Measurements from ENCODE around the gene HTR3E.

HTR3E gene

DNA sequence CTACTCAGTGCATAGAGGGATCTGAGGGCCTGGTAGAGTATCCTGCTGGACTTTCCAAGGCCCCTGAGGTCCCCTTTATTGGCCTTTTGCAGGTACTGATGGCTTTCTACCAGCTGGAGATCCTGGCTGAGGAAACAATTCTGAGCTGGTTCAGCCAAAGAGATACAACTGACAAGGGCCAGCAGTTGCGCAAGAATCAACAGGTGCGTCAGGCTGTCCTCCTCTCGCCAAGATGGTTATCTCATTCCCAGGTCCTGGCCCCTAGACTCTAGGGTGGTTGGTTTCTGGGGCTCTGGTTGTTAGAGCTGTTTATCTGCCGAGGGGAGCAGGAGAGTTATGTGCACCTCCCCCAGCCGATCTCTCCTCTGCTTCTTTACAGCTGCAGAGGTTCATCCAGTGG is 47.6 kb downstream of the HTR3E start:
- H3K27me3 ChIP-seq (ENCODE audit: control insufficient read depth, low read length): no peaks in the 10 kb centered on the region
- no peak for TF ChIP-seq EZH2phosphoT487 (IDR thresholded peaks at IDR 0.05; ENCODE audit: borderline replicate concordance, low read length)
- TF ChIP-seq, protein P1, sequence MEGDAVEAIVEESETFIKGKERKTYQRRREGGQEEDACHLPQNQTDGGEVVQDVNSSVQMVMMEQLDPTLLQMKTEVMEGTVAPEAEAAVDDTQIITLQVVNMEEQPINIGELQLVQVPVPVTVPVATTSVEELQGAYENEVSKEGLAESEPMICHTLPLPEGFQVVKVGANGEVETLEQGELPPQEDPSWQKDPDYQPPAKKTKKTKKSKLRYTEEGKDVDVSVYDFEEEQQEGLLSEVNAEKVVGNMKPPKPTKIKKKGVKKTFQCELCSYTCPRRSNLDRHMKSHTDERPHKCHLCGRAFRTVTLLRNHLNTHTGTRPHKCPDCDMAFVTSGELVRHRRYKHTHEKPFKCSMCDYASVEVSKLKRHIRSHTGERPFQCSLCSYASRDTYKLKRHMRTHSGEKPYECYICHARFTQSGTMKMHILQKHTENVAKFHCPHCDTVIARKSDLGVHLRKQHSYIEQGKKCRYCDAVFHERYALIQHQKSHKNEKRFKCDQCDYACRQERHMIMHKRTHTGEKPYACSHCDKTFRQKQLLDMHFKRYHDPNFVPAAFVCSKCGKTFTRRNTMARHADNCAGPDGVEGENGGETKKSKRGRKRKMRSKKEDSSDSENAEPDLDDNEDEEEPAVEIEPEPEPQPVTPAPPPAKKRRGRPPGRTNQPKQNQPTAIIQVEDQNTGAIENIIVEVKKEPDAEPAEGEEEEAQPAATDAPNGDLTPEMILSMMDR (IDR thresholded peaks at IDR 0.05; ENCODE audit: low read depth, low read length, poor library complexity, severe bottlenecking): no peak
- H3K9me2 ChIP-seq (replicated peaks; ENCODE audit: control insufficient read depth, low read length): no peaks in the 10 kb centered on the region
- peaks cover 65% of the 10 kb centered on the region for H3K36me3 ChIP-seq (ENCODE audit: control insufficient read depth, low read length)
- no peak overlapping the region for H3K4me2 ChIP-seq (ENCODE audit: low read length)
- H4K20me1 ChIP-seq (ENCODE audit: control insufficient read depth, insufficient read depth, low read depth, low read length): no peaks in the 10 kb centered on the region
- no peak overlapping the region for H3K27ac ChIP-seq (ENCODE audit: low read depth, low read length)
- H3K9me3 ChIP-seq (ENCODE audit: control insufficient read depth, insufficient read depth, low read length): no peaks in the 10 kb centered on the region
- H3K79me2 ChIP-seq (ENCODE audit: control insufficient read depth, low read length): peaks cover 16% of the 10 kb centered on the region
- H3F3A ChIP-seq (ENCODE audit: control insufficient read depth, insufficient read depth): peaks cover 8% of the 10 kb centered on the region
- H3K4me1 ChIP-seq (ENCODE audit: control insufficient read depth, low read length): peaks cover 6% of the 10 kb centered on the region; the same call in 1 of the 2 replicates
- H3K4me3 ChIP-seq (ENCODE audit: low read length): no peak overlapping the region

DNA sequence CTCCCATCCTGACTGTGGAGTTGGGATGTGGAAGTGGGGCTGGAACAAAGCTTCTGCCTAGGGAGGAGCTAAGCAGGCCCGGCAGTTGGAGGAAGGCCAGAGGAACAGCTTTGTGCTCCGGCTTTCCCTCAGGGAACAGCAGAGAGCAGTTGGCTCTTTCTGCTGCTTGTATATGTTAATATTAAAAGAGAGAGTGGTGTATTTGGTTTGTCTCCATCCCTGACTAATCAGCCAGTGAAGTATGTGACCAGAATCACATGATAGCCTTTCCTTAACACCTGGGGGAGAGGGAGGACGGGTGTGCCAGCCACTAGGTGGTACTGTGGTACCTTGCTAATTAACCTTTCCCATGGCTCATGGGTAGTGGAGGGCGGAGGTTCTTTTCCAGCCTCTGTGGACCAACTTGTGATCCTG is 48.3 kb downstream of the HTR3E start:
- no peak for TF ChIP-seq EZH2phosphoT487 (IDR thresholded peaks at IDR 0.05; ENCODE audit: borderline replicate concordance, low read length)
- TF ChIP-seq, protein P1 (IDR thresholded peaks at IDR 0.05; ENCODE audit: low read depth, low read length, poor library complexity, severe bottlenecking): peak; percentile 55
- H3K4me3 ChIP-seq (ENCODE audit: low read length): no peak overlapping the region
- H3K9me3 ChIP-seq (ENCODE audit: control insufficient read depth, insufficient read depth, low read length): no peaks in the 10 kb centered on the region
- H3F3A ChIP-seq (ENCODE audit: control insufficient read depth, insufficient read depth): peaks cover 8% of the 10 kb centered on the region
- peaks cover 60% of the 10 kb centered on the region for H3K36me3 ChIP-seq (ENCODE audit: control insufficient read depth, low read length)
- H3K4me1 ChIP-seq (ENCODE audit: control insufficient read depth, low read length): peaks cover 6% of the 10 kb centered on the region; the same call in 1 of the 2 replicates
- no peaks in the 10 kb centered on the region for H3K9me2 ChIP-seq (replicated peaks; ENCODE audit: control insufficient read depth, low read length)
- H3K4me2 ChIP-seq (ENCODE audit: low read length): no peak overlapping the region
- peaks cover 12% of the 10 kb centered on the region for H3K79me2 ChIP-seq (ENCODE audit: control insufficient read depth, low read length)
- no peaks in the 10 kb centered on the region for H4K20me1 ChIP-seq (ENCODE audit: control insufficient read depth, insufficient read depth, low read depth, low read length)
- H3K27me3 ChIP-seq (ENCODE audit: control insufficient read depth, low read length): no peaks in the 10 kb centered on the region
- H3K27ac ChIP-seq (ENCODE audit: low read depth, low read length): no peak overlapping the region

DNA sequence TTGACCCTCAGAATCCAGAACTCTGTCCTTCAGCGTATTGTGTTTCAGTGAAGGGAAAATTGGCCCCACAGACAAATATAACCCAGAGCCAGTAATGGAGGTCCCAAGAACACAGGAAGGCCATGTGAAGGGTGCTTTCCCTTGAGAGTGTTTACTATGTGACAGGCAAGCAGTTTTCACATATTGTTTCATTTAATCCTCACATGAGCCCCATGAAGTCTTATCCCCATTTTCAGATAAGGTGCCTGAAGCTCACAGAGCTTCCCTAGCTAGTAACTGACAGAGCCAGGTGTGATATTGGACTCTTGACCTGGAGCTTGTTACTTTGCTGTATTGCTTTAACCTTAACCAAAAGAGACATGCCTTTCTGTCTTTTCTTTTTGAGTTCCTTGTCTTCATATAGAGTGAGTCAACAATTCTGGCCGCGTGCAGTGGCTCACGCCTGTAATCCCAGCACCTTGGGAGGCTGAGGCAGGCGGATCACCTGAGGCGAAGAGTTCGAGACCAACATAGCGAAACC is 48.9 kb downstream of the HTR3E start:
- Histone ChIP-seq H3K36me3 (ENCODE audit: control insufficient read depth, low read length) (peaks cover 53% of the 10 kb centered on the region), H3K9me2 (replicated peaks; ENCODE audit: control insufficient read depth, low read length) (no peaks in the 10 kb centered on the region), H4K20me1 (ENCODE audit: control insufficient read depth, insufficient read depth, low read depth, low read length) (no peaks in the 10 kb centered on the region), H3K79me2 (ENCODE audit: control insufficient read depth, low read length) (peaks cover 5% of the 10 kb centered on the region; the same call in 1 of the 2 replicates), H3K9me3 (ENCODE audit: control insufficient read depth, insufficient read depth, low read length) (no peaks in the 10 kb centered on the region), H3K27ac (ENCODE audit: low read depth, low read length) (no peak overlapping the region), H3K4me1 (ENCODE audit: control insufficient read depth, low read length) (peaks cover 6% of the 10 kb centered on the region; the same call in 1 of the 2 replicates), H3K4me3 (ENCODE audit: low read length) (no peak overlapping the region), H3K27me3 (ENCODE audit: control insufficient read depth, low read length) (no peaks in the 10 kb centered on the region), H3K4me2 (ENCODE audit: low read length) (no peak overlapping the region), H3F3A (ENCODE audit: control insufficient read depth, insufficient read depth) (peaks cover 8% of the 10 kb centered on the region)
- TF ChIP-seq EZH2phosphoT487 (IDR thresholded peaks at IDR 0.05; ENCODE audit: borderline replicate concordance, low read length): no peak
- TF ChIP-seq, protein P1 (IDR thresholded peaks at IDR 0.05; ENCODE audit: low read depth, low read length, poor library complexity, severe bottlenecking): no peak

Measured in DOHH2 (cell line).